HCT116 (cell line): ENCODE data around the gene SCYL2. TPM values are rescaled to one million over a fixed set of nuclear protein-coding genes. Genes with fewer than 3 reads are reported as not detected.

Source experiments
- ATAC-seq: fragments of 200-7000 bp; cut with Tn5 transposase; 2 replicates; pipeline ENCODE4 v1.9.1; 2020; ENCODE audit warnings: mild to moderate bottlenecking, moderate library complexity
- BruUV-seq: library from RNA; stranded (reverse); fragments of 400-500 nt; replicated peaks from 2 replicates; lab custom pipeline; 2021; lab: Mats Ljungman, UMichigan
- CTCF ChIA-PET: fragments of 300-600 bp; sonication (Branson Sonifier 250); formaldehyde crosslinking; loops from one replicate; lab custom pipeline; 2021; ENCODE audit warnings: antibody characterized with exemption; lab: Charles Lee
- POLR2A ChIA-PET: fragments of 300-600, 350-600 bp; sonication (Branson Sonifier 250); formaldehyde crosslinking; loops from one replicate; lab custom pipeline; 2021; ENCODE audit warnings: antibody characterized with exemption; lab: Charles Lee
- RAD21 ChIA-PET, 2 experiments: fragments of 300-600 bp; sonication (Branson Sonifier 250); formaldehyde crosslinking; loops; one replicate each; lab custom pipeline; 2023; ENCODE audit warnings: low total read pairs in 2 of 2; ENCODE audit not compliant: uncharacterized antibody in 2 of 2, unreplicated experiment in 2 of 2, low non-redundant PET in 1 of 2; lab: Charles Lee
- DNase-seq: peaks from one replicate; pipeline ENCODE4 v3.0.0-alpha.2; 2010; ENCODE audit warnings: low read depth, low spot score
- H2AFZ ChIP-seq: fragments of 200-600 bp; shearing (Covaris generic), sonication (generic); 2 replicates; pipeline ENCODE4 v1.6.1; 2017; ENCODE audit warnings: low read depth, mixed run types, mixed read lengths, antibody characterized with exemption, low read length; ENCODE audit not compliant: poor library complexity, severe bottlenecking
- H3K27ac ChIP-seq: 2 replicates; pipeline ENCODE4 v1.5.1; 2012; ENCODE audit warnings: low read depth, low read length
- H3K27me3 ChIP-seq: fragments of 200-600 bp; sonication (generic); 2 replicates; pipeline ENCODE4 v1.6.1; 2016; ENCODE audit warnings: mixed run types, low read length, mixed read lengths; ENCODE audit not compliant: insufficient read depth
- H3K36me3 ChIP-seq, 2 experiments: fragments of 200-500 bp in 1 of 2; fragments of 200-600 bp in 1 of 2; sonication (Bioruptor generic) in 1 of 2; sonication (generic) in 1 of 2; 2 replicates each; pipeline versions ENCODE4 v1.5.1 to v1.6.1; 2014 to 2016; ENCODE audit warnings: low read length in 2 of 2, inconsistent platforms in 1 of 2, mixed read lengths in 1 of 2, mixed run types in 1 of 2; ENCODE audit not compliant: insufficient read depth in 2 of 2, control insufficient read depth in 1 of 2
- H3K4me1 ChIP-seq, 2 experiments: fragments of 200-600 bp in 1 of 2; sonication (generic) in 1 of 2; 2 replicates each; pipeline versions ENCODE4 v1.5.1 to v1.6.1; 2012 to 2017; ENCODE audit warnings: low read length in 2 of 2, inconsistent platforms in 1 of 2, mild to moderate bottlenecking in 1 of 2, mixed read lengths in 1 of 2, mixed run types in 1 of 2, moderate library complexity in 1 of 2; ENCODE audit not compliant: insufficient read depth in 2 of 2, control insufficient read depth in 1 of 2
- H3K4me2 ChIP-seq: fragments of 200-600 bp; sonication (generic); 2 replicates; pipeline ENCODE4 v1.6.1; 2017; ENCODE audit warnings: mixed run types, low read length, mixed read lengths
- H3K4me3 ChIP-seq, 2 experiments: fragments of 200-600 bp in 1 of 2; sonication (generic) in 1 of 2; replicated peaks in 1 of 2; 2 replicates each; pipeline ENCODE4 v1.5.1; 2011 to 2016; ENCODE audit warnings: low read length in 2 of 2, control low read depth in 1 of 2, low read depth in 1 of 2, mild to moderate bottlenecking in 1 of 2, mixed read lengths in 1 of 2, mixed run types in 1 of 2
- H3K79me2 ChIP-seq: fragments of 200-600 bp; sonication (generic); 2 replicates; pipeline ENCODE4 v1.6.1; 2017; ENCODE audit warnings: mild to moderate bottlenecking, mixed run types, low read length, moderate library complexity, mixed read lengths; ENCODE audit not compliant: insufficient read depth
- H3K9ac ChIP-seq: fragments of 200-600 bp; sonication (generic); 2 replicates; pipeline ENCODE4 v1.6.1; 2016; ENCODE audit warnings: low read length, mixed read lengths
- H3K9me2 ChIP-seq: fragments of 200-600 bp; sonication (generic), shearing (Covaris generic); 2 replicates; pipeline ENCODE4 v1.6.1; 2017; ENCODE audit warnings: mixed run types, mild to moderate bottlenecking, moderate library complexity; ENCODE audit not compliant: insufficient read depth
- H3K9me3 ChIP-seq, 2 experiments: fragments of 200-500 bp in 1 of 2; fragments of 200-600 bp in 1 of 2; sonication (Bioruptor generic) in 1 of 2; sonication (generic) in 1 of 2; 2 replicates each; pipeline ENCODE4 v1.6.1; 2014 to 2017; ENCODE audit warnings: low read length in 2 of 2, mixed read lengths in 2 of 2, inconsistent platforms in 1 of 2, low read depth in 1 of 2, mild to moderate bottlenecking in 1 of 2, mixed run types in 1 of 2, moderate library complexity in 1 of 2; ENCODE audit not compliant: control insufficient read depth in 1 of 2, insufficient read depth in 1 of 2
- H4K20me1 ChIP-seq: fragments of 200-600 bp; sonication (generic), shearing (Covaris generic); 2 replicates; pipeline ENCODE4 v1.6.1; 2017; ENCODE audit warnings: mixed run types, mild to moderate bottlenecking, moderate library complexity; ENCODE audit not compliant: insufficient read depth
- CBX3 ChIP-seq: IDR thresholded peaks from 2 replicates; pipeline ENCODE4 v1.6.1; 2012; ENCODE audit warnings: low read depth
- EGR1 ChIP-seq: IDR thresholded peaks from 2 replicates; pipeline ENCODE4 v1.6.1; 2012; ENCODE audit warnings: low read depth
- ELF1 ChIP-seq: IDR thresholded peaks from 2 replicates; pipeline ENCODE4 v1.6.1; 2012; ENCODE audit warnings: low read depth, borderline replicate concordance
- EZH2 ChIP-seq: fragments of 200-600 bp; sonication (generic); IDR thresholded peaks from 2 replicates; pipeline ENCODE4 v1.6.1; 2017; ENCODE audit warnings: antibody characterized with exemption, mixed run types
- EZH2phosphoT487 ChIP-seq: fragments of 200-600 bp; IDR thresholded peaks from 2 replicates; pipeline ENCODE4 v1.6.1; 2018; ENCODE audit warnings: antibody characterized with exemption, borderline replicate concordance
- JUND ChIP-seq: IDR thresholded peaks from 2 replicates; pipeline ENCODE4 v1.6.1; 2012
- MAX ChIP-seq: IDR thresholded peaks from 2 replicates; pipeline ENCODE4 v1.6.1; 2012
- POLR2A ChIP-seq: IDR thresholded peaks from 2 replicates; pipeline ENCODE4 v1.7.0; 2011; ENCODE audit warnings: borderline replicate concordance; ENCODE audit not compliant: insufficient read depth, insufficient read length; ENCODE audit errors: extremely low read depth
- POLR2AphosphoS5 ChIP-seq: IDR thresholded peaks from 2 replicates; pipeline ENCODE4 v1.6.1; 2011; ENCODE audit warnings: mild to moderate bottlenecking, low read depth, low read length, moderate library complexity
- REST ChIP-seq: IDR thresholded peaks from 2 replicates; pipeline ENCODE4 v1.6.1; 2012; ENCODE audit warnings: low read depth
- SIN3A ChIP-seq: IDR thresholded peaks from 2 replicates; pipeline ENCODE4 v1.6.1; 2012; ENCODE audit warnings: low read depth
- SP1 ChIP-seq: IDR thresholded peaks from 2 replicates; pipeline ENCODE4 v1.6.1; 2012; ENCODE audit warnings: low read depth
- ZFX ChIP-seq: fragments of 450-650 bp; IDR thresholded peaks from 2 replicates; pipeline ENCODE4 v1.6.1; 2017
- ZNF274 ChIP-seq: fragments of 200-500 bp; sonication (Bioruptor generic); IDR thresholded peaks from 2 replicates; pipeline ENCODE4 v1.6.1; 2014; ENCODE audit warnings: mild to moderate bottlenecking, low read depth, low read length, inconsistent platforms
- intact Hi-C: fragments of 100-400 bp; cut with micrococcal nuclease; formaldehyde crosslinking; loops from 2 replicates; pipeline ENCODE4 v1.10.0; 2022
- total RNA-seq: library from RNA; stranded (reverse); gene quantifications from one replicate; pipeline ENCODE4 v1.2.1, GENCODE V29; 2021; ENCODE audit not compliant: unreplicated experiment

Gene SCYL2
- total RNA-seq, 1 experiment from 2014 or later = 31.7 TPM

- Histone ChIP-seq H3K4me1 (no peaks in the 10 kb centered on the region), H3K4me2 (no peak overlapping the region), H3K36me3 (peaks cover 0 to 3% of the 10 kb centered on the region in 2 experiments; a peak in 2 of 4 replicates)
- TF ChIP-seq EGR1 (no peak), POLR2A (no peak), JUND (no peak), EZH2phosphoT487 (no peak), POLR2AphosphoS5 (no peak), ELF1 (no peak), EZH2 (no peak), MAX (no peak), REST (no peak), SIN3A (no peak), ZNF274 (no peak), SP1 (no peak), ZFX (no peak), CBX3 (no peak)
- TF ChIP-seq, all 23 proteins: peak for 0
- no TSS peak for BruUV-seq
- no peak overlapping the region for H2AFZ ChIP-seq
- intact Hi-C loops = no loop called here
- H3K79me2 ChIP-seq = no peaks in the 10 kb centered on the region
- no peak overlapping the region for H3K27ac ChIP-seq
- no peak overlapping the region for H3K4me3 ChIP-seq
- no peaks in the 10 kb centered on the region for H4K20me1 ChIP-seq
- no peak overlapping the region for H3K9ac ChIP-seq
- ATAC-seq (no peak), DNase-seq (no peak)
- POLR2A ChIA-PET = no interaction called here
- H3K9me3 ChIP-seq = no peaks in the 10 kb centered on the region
- H3K9me2 ChIP-seq = no peaks in the 10 kb centered on the region
- H3K27me3 ChIP-seq = no peaks in the 10 kb centered on the region
- CTCF ChIA-PET = interaction anchor here (1.7 kb wide), 1 partner anchor 11 kb away, joined by 6 read pairs; no protein-coding TSS in a partner anchor
- RAD21 ChIA-PET = no interaction called here
Observed at GRCh38 chr12:100337299-100337698, 70.3 kb downstream of the SCYL2 start.
